GM21786 (cell line): ENCODE data around the gene TRABD2B.

Experiments used
- ATAC-seq: cut with Tn5 transposase; IDR thresholded peaks from one replicate; pipeline ENCODE4 v1.9.1; 2021; ENCODE audit not compliant: unreplicated experiment

Gene TRABD2B

GRCh38 chr1:47742890-47743760 lies 254.1 kb downstream of the TRABD2B start:
- ATAC-seq, result no peak

DNA sequence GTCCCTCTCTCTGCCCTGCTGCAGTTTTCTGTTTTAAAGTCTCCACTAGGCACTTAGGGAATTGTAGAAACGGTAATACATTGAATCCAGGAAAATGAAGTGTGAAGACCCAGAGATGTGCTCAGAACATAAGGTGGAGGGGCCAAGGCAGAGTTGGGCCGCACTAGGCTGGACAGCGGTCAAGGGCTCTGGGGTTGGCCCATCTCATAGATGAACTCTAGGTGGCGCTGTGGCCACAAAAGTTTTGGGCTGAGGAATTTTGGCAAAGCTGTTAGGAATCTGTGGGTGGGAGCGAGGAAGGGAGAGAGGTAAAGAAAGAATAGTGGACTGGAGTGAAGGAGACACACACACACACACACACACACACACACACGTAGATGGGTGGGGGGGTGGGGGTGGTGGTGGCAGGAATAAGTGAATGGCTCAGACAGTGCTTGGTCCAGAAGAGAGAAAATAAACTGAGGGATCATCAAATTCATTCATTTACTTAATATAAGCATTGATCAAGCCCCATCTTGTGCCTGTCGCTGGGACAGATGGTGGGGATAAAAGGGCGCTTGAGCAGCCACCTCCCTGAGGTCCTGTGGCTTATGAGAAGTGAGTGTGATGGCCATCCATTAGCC lies 258.5 kb downstream of the TRABD2B start:
- no peak for ATAC-seq

DNA sequence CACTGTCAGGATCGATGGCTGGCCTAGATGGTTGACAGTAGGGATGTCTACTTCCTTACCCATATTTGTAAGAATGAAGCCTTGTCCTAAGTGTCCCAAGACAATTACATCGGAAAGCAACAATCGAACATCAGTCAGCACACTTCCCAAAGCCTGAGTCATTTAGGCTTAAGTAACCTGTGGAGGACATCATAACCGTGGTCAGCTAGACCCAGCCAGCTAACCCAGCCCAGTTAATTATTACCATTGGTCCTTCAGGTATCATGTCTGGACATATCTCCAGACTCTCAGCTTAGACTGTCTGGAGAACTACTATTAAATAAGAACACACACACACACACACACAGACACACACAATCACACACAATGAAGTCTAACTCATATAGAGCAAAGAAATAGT lies 264.7 kb downstream of the TRABD2B start:
- ATAC-seq, result no peak

GRCh38 chr1:47731730-47732129 lies 265.5 kb downstream of the TRABD2B start:
- ATAC-seq, result no peak

GRCh38 chr1:47729685-47730084 lies 267.5 kb downstream of the TRABD2B start:
- ATAC-seq, result no peak

GRCh38 chr1:47727697-47728085 lies 269.5 kb downstream of the TRABD2B start:
- ATAC-seq, result no peak

- ATAC-seq, result no peak
Measured at GRCh38 chr1:47727051-47727696, 270.0 kb downstream of the TRABD2B start.

DNA sequence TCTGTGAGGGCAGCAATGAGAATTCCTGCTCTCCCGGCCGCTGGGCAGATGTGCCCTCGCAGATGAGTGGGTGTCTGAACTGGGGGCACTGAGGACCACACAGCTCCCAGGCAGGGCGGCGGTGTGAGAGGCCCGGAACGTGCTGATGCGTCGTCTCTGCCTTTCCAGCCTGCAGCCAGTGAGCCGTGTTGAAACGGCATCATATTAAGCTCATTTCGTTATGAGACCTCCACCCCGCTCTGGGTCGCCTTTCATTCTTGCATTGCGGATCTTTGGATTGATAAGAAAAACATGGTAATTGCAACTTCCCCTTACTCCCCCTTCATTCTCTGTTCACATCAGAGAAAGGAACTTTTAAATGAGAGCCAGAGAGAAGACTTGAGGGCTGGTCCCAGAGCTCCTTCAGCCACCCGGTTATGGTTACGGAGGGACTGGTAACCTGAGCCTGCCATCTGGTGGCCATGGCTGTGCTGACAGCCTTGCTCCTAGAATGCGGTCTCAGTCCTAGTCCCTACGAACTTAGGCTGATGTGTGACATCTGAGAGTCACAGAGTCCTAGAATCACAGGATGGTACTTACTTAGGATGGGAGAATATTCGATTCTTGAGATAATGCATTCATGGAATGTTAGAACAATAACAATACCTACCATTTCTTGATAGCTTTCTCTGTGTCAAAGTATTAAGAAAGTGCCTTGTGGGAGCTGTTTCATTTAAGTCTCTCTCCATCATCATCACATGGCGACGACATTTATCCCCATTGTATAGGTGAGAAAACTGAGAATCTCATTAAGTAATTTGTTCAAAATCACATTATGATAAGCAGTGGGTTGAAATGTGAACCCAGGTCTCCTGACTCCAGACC lies 271.0 kb downstream of the TRABD2B start:
- ATAC-seq, result peak; percentile 93

DNA sequence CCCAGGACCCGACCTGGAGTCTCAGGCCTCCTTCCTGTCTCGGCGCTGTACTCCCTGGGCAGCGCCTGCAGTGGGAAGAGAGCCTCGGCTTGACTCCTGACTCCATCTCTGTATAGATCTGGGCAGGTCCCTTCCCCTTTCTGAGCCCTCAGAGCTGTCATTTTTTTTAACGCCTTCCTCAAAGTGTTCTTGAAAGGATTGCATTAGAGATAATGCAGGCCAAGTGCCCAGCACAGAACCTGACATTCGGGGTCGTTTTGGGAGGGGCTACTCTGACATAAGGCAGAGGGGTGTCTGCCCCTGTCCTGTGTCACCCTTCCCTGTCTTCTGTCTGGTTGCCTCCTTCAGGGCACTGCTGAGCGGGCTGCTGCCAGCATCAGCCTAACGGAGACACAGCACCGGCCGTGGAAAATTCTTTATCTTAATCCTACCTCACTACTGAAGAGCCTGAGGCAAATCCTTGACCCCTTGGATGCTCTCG lies 271.6 kb downstream of the TRABD2B start:
- ATAC-seq, result no peak

- no peak for ATAC-seq
Measured at GRCh38 chr1:47725000-47725473, 272.1 kb downstream of the TRABD2B start.

GRCh38 chr1:47724432-47724999 lies 272.7 kb downstream of the TRABD2B start:
- no peak for ATAC-seq

DNA sequence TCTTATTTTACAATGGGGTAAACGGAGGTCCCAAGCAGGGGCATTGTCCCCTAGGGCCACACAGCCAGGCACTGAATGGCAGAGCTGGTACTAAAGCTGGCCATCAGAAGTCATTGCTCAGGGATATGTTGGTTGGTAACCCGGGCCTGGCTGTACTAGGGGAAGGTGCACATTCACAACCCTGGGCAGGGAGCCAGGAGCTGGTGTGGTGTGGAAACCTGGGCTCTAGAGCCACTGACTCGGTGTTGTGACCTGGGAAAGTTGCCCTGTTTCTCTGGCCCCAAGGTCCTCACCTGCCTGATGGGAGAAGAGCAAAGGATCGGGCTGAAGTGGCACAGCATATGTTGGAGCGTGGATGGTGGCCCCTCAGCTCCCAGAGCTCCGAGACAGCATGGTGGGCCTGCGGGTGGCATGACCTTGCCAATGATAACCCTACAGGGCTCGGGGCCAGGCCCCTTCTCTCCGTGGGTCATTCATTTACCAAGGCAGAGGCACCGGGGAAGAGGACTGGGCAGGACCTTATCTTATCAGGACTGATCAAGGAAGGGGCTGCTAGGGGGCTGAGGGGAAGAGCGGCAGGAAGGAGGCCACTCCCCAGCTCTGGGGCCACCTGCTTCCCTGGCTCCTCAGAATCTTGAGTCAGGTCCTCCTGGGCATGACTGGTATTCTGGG lies 274.1 kb downstream of the TRABD2B start:
- ATAC-seq, result no peak

DNA sequence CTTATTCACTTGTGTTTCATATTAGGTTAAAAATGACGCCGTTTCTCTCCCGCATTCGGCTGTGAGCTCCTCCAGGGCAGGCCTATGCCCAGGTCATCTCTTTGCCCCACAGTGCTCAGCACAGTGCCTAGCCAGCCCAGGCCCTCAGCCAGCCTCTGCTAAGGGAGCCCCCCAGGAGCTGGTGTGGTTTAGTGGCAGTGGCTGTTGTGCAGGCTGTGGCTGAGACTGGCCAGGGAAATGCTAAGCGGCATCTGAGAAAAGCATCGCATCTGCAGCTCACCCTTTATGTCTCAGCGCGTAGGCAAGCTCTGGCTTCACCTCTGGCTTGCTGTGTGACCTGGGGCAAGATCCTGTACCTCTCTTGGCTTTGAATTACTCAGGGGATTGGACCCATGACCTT lies 275.1 kb downstream of the TRABD2B start:
- no peak for ATAC-seq

DNA sequence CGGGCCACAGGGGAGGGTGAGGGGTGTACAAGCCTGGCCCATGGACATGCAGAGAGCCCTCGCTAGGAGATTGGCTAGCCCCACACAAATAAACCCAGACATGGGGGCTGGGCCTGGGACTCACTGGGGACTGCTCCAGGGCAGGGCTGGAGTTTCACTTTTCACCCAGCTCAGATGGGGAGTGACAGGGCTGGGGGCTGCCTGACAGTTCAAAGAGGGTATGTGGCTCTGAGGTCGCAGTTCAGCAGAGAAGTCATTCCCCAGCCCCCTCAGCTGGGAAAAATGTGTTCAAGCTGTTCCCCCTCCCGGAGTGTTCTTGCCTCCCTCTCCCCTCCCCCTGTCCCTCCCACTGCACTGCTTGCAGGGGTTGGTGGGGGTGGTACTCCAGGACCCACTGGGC lies 277.1 kb downstream of the TRABD2B start:
- no peak for ATAC-seq

- no peak for ATAC-seq
Measured at GRCh38 chr1:47717341-47717740, 279.8 kb downstream of the TRABD2B start.

- ATAC-seq, result no peak
Measured at GRCh38 chr1:47713975-47714767, 283.0 kb downstream of the TRABD2B start.

GRCh38 chr1:47713333-47713953 lies 283.7 kb downstream of the TRABD2B start:
- ATAC-seq, result no peak

DNA sequence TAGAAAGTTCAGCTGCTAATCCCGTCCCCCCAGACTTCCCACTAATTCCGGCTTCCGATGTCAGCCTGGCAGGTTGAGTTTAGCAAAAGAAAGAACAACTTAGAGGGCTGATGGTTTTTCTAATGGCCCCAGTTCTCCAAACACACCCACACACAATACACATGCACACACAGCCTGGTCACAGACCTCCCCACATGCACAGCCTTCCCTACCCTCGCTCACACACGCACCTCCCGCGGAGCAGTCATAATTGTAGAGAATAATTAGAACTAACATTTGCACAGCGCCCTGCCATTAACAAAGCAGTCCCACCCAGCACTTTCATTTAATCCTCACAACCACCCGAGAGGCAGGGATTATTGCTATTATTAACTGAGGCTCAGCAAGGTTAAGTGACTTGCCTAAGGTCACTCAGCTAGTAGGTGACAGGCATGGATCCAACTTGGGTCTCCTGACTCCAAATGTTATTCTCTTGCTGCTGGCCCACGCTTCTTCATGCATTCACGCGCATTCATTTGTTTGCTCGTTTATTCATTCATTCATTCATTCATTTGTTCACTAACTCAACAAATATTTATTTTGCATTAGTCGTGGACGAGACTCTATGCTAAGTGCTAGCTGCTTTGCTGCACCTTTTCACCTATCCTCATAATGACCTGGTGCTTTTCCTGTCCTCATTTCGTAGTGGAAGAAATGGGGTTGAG lies 284.4 kb downstream of the TRABD2B start:
- ATAC-seq, result no peak
